ENCODE measurements around the gene KCNJ16.
A peak's percentile ranks its signal among the peaks of the same experiment; 100 is the strongest.

GRCh38 chr17:70144260-70144846 is 69.3 kb downstream of the KCNJ16 start:
- peak; percentile 91 for TF ChIP-seq CTCF (conservative IDR thresholded peaks at IDR 0.05; ENCODE audit: low read depth, low read length)
- no peak for TF ChIP-seq EZH2 (IDR thresholded peaks at IDR 0.05; ENCODE audit: low read length, unreplicated experiment)
- TF ChIP-seq EZH2phosphoT487 (IDR thresholded peaks at IDR 0.05; ENCODE audit: borderline replicate concordance, low read length) = no peak
